Measurements from ENCODE around the gene MYADML2. TPM values are rescaled to one million over a fixed set of nuclear protein-coding genes. Genes with fewer than 3 reads are reported as not detected.
"Not testable (repeated sequence)": the region's sequence is repeated elsewhere in the genome, so short reads cannot be mapped to it uniquely, and the experiment has no call there.

The MYADML2 gene
- polyA plus RNA-seq, 4 donors = 0.07 to 0.26 (median 0.07) TPM; not detected in 1

DNA sequence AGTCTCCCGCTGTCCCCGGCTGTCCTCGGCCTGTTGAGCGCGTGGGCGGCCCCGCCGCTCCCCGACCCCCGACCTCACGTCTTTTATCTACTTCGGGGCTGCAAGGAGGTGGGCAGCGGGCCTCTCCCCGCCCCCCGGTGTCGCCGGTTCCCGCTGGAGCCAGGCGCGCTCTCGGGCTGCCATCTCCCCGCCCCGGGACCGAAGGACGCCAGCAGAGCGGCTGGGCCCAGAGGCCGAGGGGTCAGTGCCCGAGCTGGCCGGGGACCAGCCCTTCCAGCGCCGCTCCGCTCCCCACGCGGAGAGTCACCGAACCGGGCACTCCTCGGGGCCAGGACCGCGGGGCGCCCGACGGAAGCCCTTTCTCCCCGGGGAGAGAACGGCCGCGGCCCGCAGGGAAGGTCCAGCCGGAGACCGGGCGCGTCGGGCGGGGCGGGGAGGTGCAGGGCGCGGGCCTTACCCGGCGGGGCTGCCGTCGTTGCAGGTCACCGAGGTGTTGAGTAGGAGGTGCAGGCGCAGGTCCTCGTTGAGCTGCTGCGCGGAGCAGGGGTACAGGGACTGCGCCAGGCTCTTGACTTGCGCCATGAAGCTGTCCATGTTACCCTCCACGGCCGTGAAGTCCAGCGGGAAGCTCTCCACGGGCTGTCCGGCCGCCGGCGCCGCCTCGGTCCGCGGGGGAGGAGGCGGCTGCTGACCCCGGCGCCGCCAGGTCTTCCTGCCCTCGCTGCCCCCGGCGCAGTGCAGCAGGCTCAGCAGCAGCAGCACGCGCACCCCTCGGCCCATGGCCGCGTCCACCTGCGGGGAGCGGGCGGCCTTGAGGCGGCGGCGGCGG is 13.3 kb upstream of the MYADML2 start:
- no peak for DNase-seq (ENCODE audit: low read depth in 4 of 4, low spot score in 3 of 4)

- no peak for DNase-seq (ENCODE audit: low read depth in 4 of 4, low spot score in 3 of 4)
These were observed 12.5 kb upstream of the MYADML2 start for GRCh38 chr17:81959362-81960129.

GRCh38 chr17:81958633-81959342 is 11.8 kb upstream of the MYADML2 start:
- DNase-seq (ENCODE audit: low read depth in 4 of 4, low spot score in 3 of 4) = no peak

- DNase-seq (ENCODE audit: low read depth in 4 of 4, low spot score in 3 of 4) = no peak
These were observed 10.8 kb upstream of the MYADML2 start for GRCh38 chr17:81957691-81958432.

GRCh38 chr17:81956607-81957589 is 9.9 kb upstream of the MYADML2 start:
- DNase-seq (ENCODE audit: low read depth in 4 of 4, low spot score in 3 of 4) = no peak

GRCh38 chr17:81955756-81956544 is 8.9 kb upstream of the MYADML2 start:
- no peak for DNase-seq (ENCODE audit: low read depth in 4 of 4, low spot score in 3 of 4)

GRCh38 chr17:81955058-81955681 is 8.1 kb upstream of the MYADML2 start:
- no peak for DNase-seq (ENCODE audit: low read depth in 4 of 4, low spot score in 3 of 4)

- DNase-seq (ENCODE audit: low read depth in 4 of 4, low spot score in 3 of 4) = no peak
These were observed 7.4 kb upstream of the MYADML2 start for GRCh38 chr17:81954131-81955057.

GRCh38 chr17:81953443-81953842 is 6.4 kb upstream of the MYADML2 start:
- DNase-seq (ENCODE audit: low read depth in 4 of 4, low spot score in 3 of 4) = not testable (repeated sequence)

- no peak for DNase-seq (ENCODE audit: low read depth in 4 of 4, low spot score in 3 of 4)
These were observed 5.8 kb upstream of the MYADML2 start for GRCh38 chr17:81952792-81953228.

DNA sequence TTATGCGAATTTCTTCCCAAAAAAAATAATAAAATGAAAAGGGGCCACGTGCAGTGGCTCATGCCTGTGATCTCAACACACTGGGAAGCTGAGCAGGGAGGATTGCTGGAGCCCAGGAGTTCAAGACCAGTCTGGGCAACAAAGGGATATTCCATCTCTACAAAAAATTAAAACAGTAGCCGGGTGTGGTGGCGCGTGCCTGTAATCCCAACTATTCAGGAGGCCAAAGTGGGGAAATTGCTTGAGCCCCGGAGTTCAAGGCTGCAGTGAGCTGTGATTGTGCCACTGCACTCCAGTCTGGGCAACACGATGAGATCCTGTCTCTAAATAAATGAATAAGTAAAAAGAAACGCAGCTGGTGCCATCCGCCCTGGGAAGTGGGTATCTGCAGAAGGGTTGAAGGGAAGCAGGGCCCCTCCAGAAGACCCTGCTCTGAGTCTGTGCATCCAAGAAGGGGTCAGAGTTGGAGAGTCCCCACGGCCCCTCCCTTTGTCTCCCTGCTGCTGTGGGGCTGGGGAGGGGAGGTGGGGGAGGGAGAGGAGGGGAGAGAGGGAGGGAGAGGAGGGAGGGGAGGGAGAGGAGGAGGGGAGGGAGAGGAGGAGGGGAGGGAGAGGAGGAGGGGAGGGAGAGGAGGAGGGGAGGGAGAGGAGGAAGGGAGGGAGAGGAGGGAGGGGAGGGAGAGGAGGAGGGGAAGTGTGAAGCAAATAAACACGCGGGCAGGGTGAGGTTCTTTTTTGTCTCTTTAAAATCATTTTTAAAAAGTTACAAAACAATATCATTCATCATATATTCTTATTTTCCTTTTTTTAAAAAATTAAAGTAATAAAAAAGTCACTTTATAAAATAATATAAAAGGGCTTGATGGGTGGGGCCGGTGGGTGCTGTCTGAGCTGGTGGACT is 5.0 kb upstream of the MYADML2 start:
- no peak for DNase-seq (ENCODE audit: low read depth in 4 of 4, low spot score in 3 of 4)

DNA sequence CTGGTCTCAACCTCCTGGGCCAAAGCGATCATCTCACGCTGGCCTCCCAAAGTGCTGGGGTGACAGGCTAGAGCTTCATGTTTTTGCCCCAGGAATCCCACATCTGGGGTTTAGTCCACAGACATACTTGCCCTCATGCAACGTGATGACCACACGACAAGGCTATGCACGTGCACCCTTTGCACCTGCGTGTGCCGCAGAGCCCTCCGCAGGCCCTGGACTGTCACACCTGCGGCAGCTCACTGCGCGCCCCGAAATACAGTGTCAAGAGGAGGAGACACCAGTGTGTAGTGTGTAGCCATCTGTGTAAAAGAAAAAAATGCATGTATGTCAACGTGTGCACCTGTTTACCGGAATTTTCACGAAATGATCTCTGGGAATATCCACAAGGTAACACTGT is 3.5 kb upstream of the MYADML2 start:
- no peak for DNase-seq (ENCODE audit: low read depth in 4 of 4, low spot score in 3 of 4)

- no peak for DNase-seq (ENCODE audit: low read depth in 4 of 4, low spot score in 3 of 4)
These were observed 1.8 kb upstream of the MYADML2 start for GRCh38 chr17:81948635-81949378.

- no peak for DNase-seq (ENCODE audit: low read depth in 4 of 4, low spot score in 3 of 4)
These were observed 2.2 kb downstream of the MYADML2 start for GRCh38 chr17:81944858-81945257.

- DNase-seq (ENCODE audit: low read depth in 4 of 4, low spot score in 3 of 4) = no peak
These were observed 4.9 kb downstream of the MYADML2 start for GRCh38 chr17:81942167-81942553.

All from left renal pelvis (tissue), 4 donors.